Prostate gland (tissue), 2 donors: ENCODE measurements around the gene LSM3. TPM values are rescaled to one million over a fixed set of nuclear protein-coding genes. Genes with fewer than 3 reads are reported as not detected.

Experiments used
- DNase-seq: peaks from one replicate; pipeline ENCODE4 v3.0.0-alpha.2; 2019; ENCODE audit warnings: low spot score
- H3K27ac ChIP-seq, 2 donors: fragments of 200-600 bp; sonication (generic); 2 replicates each; pipeline ENCODE4 v1.5.1; 2017 to 2019
- H3K27me3 ChIP-seq: fragments of 200-600 bp; sonication (generic); replicated peaks from 2 replicates; pipeline ENCODE4 v1.5.1; 2019; ENCODE audit not compliant: insufficient read depth
- H3K36me3 ChIP-seq, 2 donors: fragments of 200-600 bp; sonication (generic); 1 replicate in 1 of 2; 2 replicates in 1 of 2; pipeline versions ENCODE4 v1.5.1 to v1.8.1; 2017 to 2019
- H3K4me1 ChIP-seq: fragments of 200-600 bp; sonication (generic); replicated peaks from 2 replicates; pipeline ENCODE4 v1.5.1; 2019
- H3K4me3 ChIP-seq, 2 donors: fragments of 200-600 bp; sonication (generic); 2 replicates each; pipeline ENCODE4 v1.5.1; 2017 to 2019
- H3K9me3 ChIP-seq: fragments of 200-600 bp; sonication (generic); 2 replicates; pipeline ENCODE4 v1.5.1; 2017
- CTCF ChIP-seq, 4 experiments: fragments of 200-600 bp in 2 of 4; fragments of 450-650 bp in 2 of 4; sonication (generic) in 2 of 4; IDR thresholded peaks; 1 replicate in 3 of 4; 2 replicates in 1 of 4; pipeline ENCODE4 v1.5.1; 2016 to 2019; ENCODE audit warnings: antibody characterized with exemption in 4 of 4, mild to moderate bottlenecking in 2 of 4, moderate library complexity in 2 of 4
- POLR2A ChIP-seq: fragments of 450-650 bp; IDR thresholded peaks from one replicate; pipeline ENCODE4 v1.6.1; 2016; ENCODE audit warnings: antibody characterized with exemption, mild to moderate bottlenecking
- POLR2AphosphoS5 ChIP-seq: sonication (generic); formaldehyde crosslinking; IDR thresholded peaks from one replicate; pipeline ENCODE4 v1.6.1; 2017; ENCODE audit warnings: antibody characterized with exemption
- WGBS: methylation state at CpG from one replicate; pipeline ENCODE4 v1.1.5; 2018; 5-methylcytosine and 5-hydroxymethylcytosine counted together
- intact Hi-C: fragments of 100-400 bp; cut with DNase I; formaldehyde crosslinking; loops from one replicate; pipeline ENCODE4 v1.14.2; 2022
- total RNA-seq, 2 donors: library from RNA; depleted of rRNA; stranded (reverse); fragments of >200 nt; gene quantifications; one replicate each; pipeline ENCODE4 v1.1.0, GENCODE V29; 2016

LSM3 gene
- total RNA-seq, 2 donors from 2014 or later, result 15.0 to 15.1 TPM

- DNase-seq, result no peak
- Histone ChIP-seq H3K4me3 (no peak overlapping the region), H3K27me3 (no peaks in the 10 kb centered on the region), H3K9me3 (no peaks in the 10 kb centered on the region), H3K36me3 (no peaks in the 10 kb centered on the region), H3K27ac (peak overlapping the region; percentile 64), H3K4me1 (no peaks in the 10 kb centered on the region)
- WGBS, result 41% methylated on average over 8 of the region's 8 CpGs
- TF ChIP-seq CTCF (IDR thresholded peaks at IDR 0.05) (no peak), POLR2AphosphoS5 (no peak), POLR2A (no peak)
- intact Hi-C loops, result no loop called here
These were observed 35.9 kb upstream of the LSM3 start for GRCh38 chr3:14142567-14143270.

GRCh38 chr3:14143271-14144225 lies 35.1 kb upstream of the LSM3 start:
- intact Hi-C loops, result no loop called here
- H3K9me3 ChIP-seq, result no peaks in the 10 kb centered on the region
- no peaks in the 10 kb centered on the region for H3K27me3 ChIP-seq
- peak; percentile 55 for DNase-seq
- no peaks in the 10 kb centered on the region for H3K36me3 ChIP-seq
- TF ChIP-seq CTCF (IDR thresholded peaks at IDR 0.05), result no peak
- no peak for TF ChIP-seq POLR2A
- TF ChIP-seq POLR2AphosphoS5, result peak; percentile 70
- WGBS, result 41% methylated on average over 7 of the region's 7 CpGs
- no peak overlapping the region for H3K4me3 ChIP-seq
- H3K27ac ChIP-seq, result peak overlapping the region; percentile 64
- H3K4me1 ChIP-seq, result no peaks in the 10 kb centered on the region

- no peaks in the 10 kb centered on the region for H3K36me3 ChIP-seq
- intact Hi-C loops, result no loop called here
These were observed 34.1 kb upstream of the LSM3 start for GRCh38 chr3:14144423-14145075.

GRCh38 chr3:14145236-14145635 lies 33.4 kb upstream of the LSM3 start:
- peak overlapping the region; percentile 64 for H3K27ac ChIP-seq
- DNase-seq, result no peak
- H3K36me3 ChIP-seq, result no peaks in the 10 kb centered on the region
- no peaks in the 10 kb centered on the region for H3K9me3 ChIP-seq
- no peaks in the 10 kb centered on the region for H3K4me1 ChIP-seq
- H3K4me3 ChIP-seq, result no peak overlapping the region
- no peak for TF ChIP-seq POLR2AphosphoS5
- no peak for TF ChIP-seq POLR2A
- no peak for TF ChIP-seq CTCF (IDR thresholded peaks at IDR 0.05)
- intact Hi-C loops, result no loop called here
- WGBS, result 74% methylated on average over 9 of the region's 9 CpGs
- H3K27me3 ChIP-seq, result no peaks in the 10 kb centered on the region

More at GRCh38 chr3:14144423-14145075, 34.1 kb upstream of the LSM3 start:
- WGBS, result 8% methylated on average over 7 of the region's 7 CpGs
- H3K4me1 ChIP-seq, result no peaks in the 10 kb centered on the region
- H3K27me3 ChIP-seq, result no peaks in the 10 kb centered on the region
- no peaks in the 10 kb centered on the region for H3K9me3 ChIP-seq
- TF ChIP-seq POLR2AphosphoS5, result peak; percentile 89
- TF ChIP-seq POLR2A, result no peak
- H3K27ac ChIP-seq, result peak overlapping the region; percentile 64
- H3K4me3 ChIP-seq, result no peak overlapping the region
- DNase-seq, result peak; percentile 90
